Coronary artery (tissue), 2 donors: Measurements from ENCODE around the gene ANO5.

Experiments
- DNase-seq: peaks from one replicate; pipeline ENCODE4 v3.0.0-alpha.2; 2017; ENCODE audit warnings: low spot score
- H3K27ac ChIP-seq, 2 donors: fragments of 200-600 bp; sonication (generic); one replicate each; pipeline ENCODE4 v1.5.1; 2016 to 2019
- H3K4me3 ChIP-seq: fragments of 200-600 bp; sonication (generic); 2 replicates; pipeline ENCODE4 v1.5.1; 2016; ENCODE audit warnings: mild to moderate bottlenecking, moderate library complexity
- CTCF ChIP-seq: fragments of 200-600 bp; sonication (generic); IDR thresholded peaks from one replicate; pipeline ENCODE4 v1.5.1; 2019; ENCODE audit warnings: antibody characterized with exemption

The ANO5 gene

DNA sequence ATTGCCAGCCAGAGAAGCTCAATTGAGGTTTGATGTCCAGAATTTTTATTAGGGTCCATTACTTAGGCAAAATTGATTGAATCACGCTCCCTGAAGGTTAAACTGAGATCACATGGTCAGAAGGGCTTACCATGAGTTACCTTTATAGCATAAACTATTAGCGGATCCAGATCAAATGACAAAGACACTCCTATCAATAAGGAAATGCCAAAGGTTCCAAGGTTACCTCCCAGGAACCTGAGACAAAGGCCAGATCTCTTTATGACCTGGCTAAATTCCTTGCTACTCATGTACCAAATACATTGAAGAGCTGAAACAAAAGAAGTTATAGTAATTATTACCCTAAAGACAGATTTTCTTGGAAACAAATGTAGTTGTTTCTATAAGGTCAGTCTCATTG lies 27.8 kb upstream of the ANO5 start:
- DNase-seq: no peak
- TF ChIP-seq CTCF: no peak
- Histone ChIP-seq H3K27ac (no peak overlapping the region), H3K4me3 (no peak overlapping the region)

- TF ChIP-seq CTCF: no peak
- Histone ChIP-seq H3K27ac (no peak overlapping the region), H3K4me3 (no peak overlapping the region)
- no peak for DNase-seq
Observed at GRCh38 chr11:22165759-22166513, 26.9 kb upstream of the ANO5 start.

DNA sequence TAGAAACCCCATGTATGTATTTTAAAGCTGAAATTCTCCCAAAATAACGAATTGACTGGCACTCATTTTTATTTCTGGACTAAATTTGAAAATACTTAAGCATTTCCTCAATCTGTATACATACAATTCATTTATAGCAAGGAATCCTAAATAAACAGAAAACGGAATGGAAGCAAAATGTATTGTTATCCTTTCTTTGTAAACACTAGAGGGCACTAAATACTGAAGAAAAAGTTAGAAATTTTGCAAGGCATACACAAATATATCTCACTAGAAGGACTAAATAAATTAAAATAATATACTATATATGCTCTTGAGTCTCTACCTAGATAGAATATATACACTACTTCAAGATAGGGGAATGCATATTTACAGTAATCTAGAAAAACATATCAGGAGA lies 23.1 kb upstream of the ANO5 start:
- Histone ChIP-seq H3K4me3 (no peak overlapping the region), H3K27ac (no peak overlapping the region)
- TF ChIP-seq CTCF: no peak
- no peak for DNase-seq

DNA sequence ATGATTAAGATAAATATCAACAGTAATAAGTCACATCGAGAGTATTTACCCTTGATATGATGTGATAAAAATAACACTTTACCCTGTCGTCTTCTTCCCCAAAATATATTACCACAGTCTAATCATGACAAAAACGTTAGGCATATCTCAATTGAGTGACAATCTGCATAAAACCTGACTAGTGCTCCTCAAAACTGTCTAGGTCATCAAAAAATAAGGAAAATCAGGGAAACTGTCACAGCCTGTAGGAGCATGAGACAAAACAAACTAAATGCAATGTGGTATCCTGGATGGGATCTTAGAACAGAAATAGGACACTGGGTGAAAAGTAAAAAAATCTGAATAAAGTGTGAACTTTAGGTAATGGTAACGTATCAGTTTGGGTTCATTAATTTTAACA lies 19.4 kb upstream of the ANO5 start:
- no peak for DNase-seq
- no peak overlapping the region for H3K4me3 ChIP-seq
- H3K27ac ChIP-seq: no peak overlapping the region
- TF ChIP-seq CTCF: no peak

GRCh38 chr11:22177186-22177585 lies 15.7 kb upstream of the ANO5 start:
- no peak overlapping the region for H3K27ac ChIP-seq
- no peak overlapping the region for H3K4me3 ChIP-seq
- no peak for TF ChIP-seq CTCF
- DNase-seq: no peak

DNA sequence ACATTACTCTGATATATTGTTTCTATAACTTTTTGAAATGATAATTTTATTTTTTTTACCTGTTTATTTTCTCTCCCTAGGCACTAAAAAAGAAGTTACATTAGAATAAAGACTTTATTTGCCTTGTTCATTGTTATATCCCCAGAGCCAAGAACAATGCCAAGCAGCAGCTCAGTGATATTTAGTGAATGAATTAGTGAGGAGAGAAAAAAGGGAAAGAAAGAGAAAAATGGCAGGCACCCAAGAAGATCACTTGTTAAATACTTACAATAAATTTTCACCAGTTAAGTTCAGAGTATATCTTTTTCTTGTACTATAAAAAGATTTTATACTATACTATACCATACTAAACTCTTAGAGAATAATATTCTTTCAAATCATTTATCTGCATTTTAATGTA lies 13.3 kb upstream of the ANO5 start:
- no peak for DNase-seq

More for the DNA sequence above, 13.3 kb upstream of the ANO5 start:
- no peak overlapping the region for H3K27ac ChIP-seq
- no peak for TF ChIP-seq CTCF
- no peak overlapping the region for H3K4me3 ChIP-seq
